ENCODE data around the gene BCO1.

DNA sequence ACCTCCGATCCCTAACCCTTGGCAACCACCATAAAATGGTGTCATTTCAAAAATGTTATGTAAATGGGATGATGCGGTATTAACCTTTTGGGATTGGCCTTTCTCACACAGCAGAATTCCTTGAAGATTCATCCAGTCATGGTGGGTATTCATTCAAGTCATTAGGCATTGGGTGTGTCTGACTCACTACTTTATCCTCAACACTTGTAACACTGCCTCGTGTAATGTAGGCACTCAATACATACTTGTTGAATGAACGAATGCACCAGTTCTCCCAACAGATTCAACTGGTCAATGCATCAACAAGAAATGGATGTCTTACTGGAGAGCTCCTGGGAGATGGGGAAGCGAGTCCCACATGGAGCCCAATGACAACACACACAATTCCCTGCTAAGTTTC is 54.4 kb downstream of the BCO1 start:
- TF ChIP-seq POLR2A (IDR thresholded peaks at IDR 0.05), result no peak
- no peak for TF ChIP-seq CTCF (IDR thresholded peaks at IDR 0.05)
- no peak for TF ChIP-seq POLR2AphosphoS5 (IDR thresholded peaks at IDR 0.05)
- TF ChIP-seq EP300 (IDR thresholded peaks at IDR 0.05), result no peak

Data from sigmoid colon (tissue), 4 donors.